ENCODE data around the gene REEP1. TPM values are rescaled to one million over a fixed set of nuclear protein-coding genes. Genes with fewer than 3 reads are reported as not detected.
"Not testable (repeated sequence)": the region's sequence is repeated elsewhere in the genome, so short reads cannot be mapped to it uniquely, and the experiment has no call there.

Gene REEP1
- total RNA-seq, 4 donors from 2014 or later, result 46.1 to 95.1 (median 74.9) TPM

DNA sequence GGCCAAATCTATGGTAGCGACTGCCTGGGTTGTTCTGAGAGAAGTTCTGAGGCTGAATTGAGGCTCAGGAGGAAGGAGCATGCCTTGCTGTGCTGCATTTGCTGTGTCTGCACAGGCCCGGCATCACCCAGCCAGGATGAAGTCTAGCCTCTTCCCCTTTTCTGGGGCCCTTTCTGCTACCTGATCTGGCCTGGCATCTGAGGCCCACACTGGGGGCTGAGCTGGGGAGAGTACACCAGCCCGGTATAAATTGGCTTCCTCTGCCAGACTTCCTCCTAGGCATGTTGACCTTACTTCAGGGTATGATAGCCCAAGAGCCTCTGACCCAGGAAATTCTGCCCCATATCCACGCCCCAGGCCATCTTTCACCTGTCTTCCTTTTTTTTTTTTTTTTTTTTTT is 108.2 kb downstream of the REEP1 start:
- TF ChIP-seq POLR2A (IDR thresholded peaks at IDR 0.05; ENCODE audit: low read depth), result no peak
- no peak for TF ChIP-seq POLR2AphosphoS5 (IDR thresholded peaks at IDR 0.05)
- TF ChIP-seq CTCF (IDR thresholded peaks at IDR 0.05), result no peak
- no peak for TF ChIP-seq EP300 (IDR thresholded peaks at IDR 0.05)
- WGBS, result 80% methylated on average over 4 of the region's 4 CpGs

GRCh38 chr2:86228574-86228973 is 108.9 kb downstream of the REEP1 start:
- 94% methylated on average over 8 of the region's 8 CpGs for WGBS
- Histone ChIP-seq H3K36me3 (peaks cover 0 to 19% (median 3%) of the 10 kb centered on the region in 4 donors), H3K4me1 (peaks cover 24 to 60% (median 44%) of the 10 kb centered on the region in 4 donors), H3K27ac (replicated peaks in 1 of 4) (peak overlapping the region in 1 of 4 donors; percentile 98)
- H3K27me3 ChIP-seq; DNase-seq (ENCODE audit: extremely low spot score); H3K4me3 ChIP-seq; intact Hi-C loops (cut with DNase I); H3K9me3 ChIP-seq: not testable (repeated sequence)

More for the DNA sequence above, 108.2 kb downstream of the REEP1 start:
- no peak for DNase-seq (ENCODE audit: extremely low spot score)
- intact Hi-C loops (cut with DNase I), result no loop called here
- H3K36me3 ChIP-seq, result peaks cover 0 to 19% (median 3%) of the 10 kb centered on the region in 4 donors
- no peak overlapping the region for H3K4me3 ChIP-seq
- peak overlapping the region in 3 of 4 donors; percentile 15 to 98 (median 36) for H3K27ac ChIP-seq (replicated peaks in 1 of 4)
- H3K27me3 ChIP-seq, result no peaks in the 10 kb centered on the region
- H3K9me3 ChIP-seq, result no peaks in the 10 kb centered on the region
- peaks cover 21 to 60% (median 44%) of the 10 kb centered on the region in 4 donors for H3K4me1 ChIP-seq

- Histone ChIP-seq H3K36me3 (peaks cover 0 to 18% (median 3%) of the 10 kb centered on the region in 4 donors), H3K27me3 (no peaks in the 10 kb centered on the region), H3K4me3 (no peak overlapping the region), H3K9me3 (no peaks in the 10 kb centered on the region), H3K27ac (replicated peaks in 1 of 4) (peak overlapping the region; percentile 91 to 98 (median 93)), H3K4me1 (peaks cover 33 to 60% (median 44%) of the 10 kb centered on the region in 4 donors)
- 100% methylated on average over 2 of the region's 2 CpGs for WGBS
- DNase-seq (ENCODE audit: extremely low spot score), result no peak
- TF ChIP-seq EP300 (IDR thresholded peaks at IDR 0.05) (no peak), POLR2A (IDR thresholded peaks at IDR 0.05; ENCODE audit: low read depth) (no peak), CTCF (IDR thresholded peaks at IDR 0.05) (no peak), POLR2AphosphoS5 (IDR thresholded peaks at IDR 0.05) (no peak)
- intact Hi-C loops (cut with DNase I), result no loop called here
These were observed 109.7 kb downstream of the REEP1 start for GRCh38 chr2:86227685-86228084.

GRCh38 chr2:86226636-86227520 is 110.5 kb downstream of the REEP1 start:
- TF ChIP-seq EP300 (IDR thresholded peaks at IDR 0.05) (no peak), POLR2A (IDR thresholded peaks at IDR 0.05; ENCODE audit: low read depth) (no peak), CTCF (IDR thresholded peaks at IDR 0.05) (no peak), POLR2AphosphoS5 (IDR thresholded peaks at IDR 0.05) (no peak)
- no peaks in the 10 kb centered on the region for H3K27me3 ChIP-seq
- no peak for DNase-seq (ENCODE audit: extremely low spot score)
- peaks cover 0 to 10% (median 2%) of the 10 kb centered on the region in 4 donors for H3K36me3 ChIP-seq
- H3K4me3 ChIP-seq, result no peak overlapping the region
- peak overlapping the region; percentile 91 to 98 (median 93) for H3K27ac ChIP-seq (replicated peaks in 1 of 4)
- no peaks in the 10 kb centered on the region for H3K9me3 ChIP-seq
- H3K4me1 ChIP-seq, result peaks cover 41 to 60% (median 48%) of the 10 kb centered on the region in 4 donors
- 93% methylated on average over 9 of the region's 9 CpGs for WGBS
- intact Hi-C loops (cut with DNase I), result no loop called here

DNA sequence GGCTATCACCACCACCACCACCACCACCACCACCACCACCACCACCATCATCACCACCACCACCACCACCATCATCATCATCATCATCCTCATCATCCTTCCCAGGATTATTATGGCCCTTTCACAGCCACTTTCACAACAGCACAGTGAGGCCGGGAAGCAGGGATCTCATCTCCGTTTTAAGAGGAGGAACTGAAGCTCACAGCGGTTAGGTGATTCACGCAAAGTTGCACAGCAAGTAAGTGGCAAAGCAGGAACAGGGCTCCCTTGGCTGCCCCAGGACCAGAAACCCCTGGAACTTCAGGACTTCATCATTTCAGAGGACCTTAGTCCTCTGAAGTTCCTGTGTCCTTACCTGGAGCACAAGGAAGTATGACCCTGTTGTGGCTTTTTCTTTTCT is 111.4 kb downstream of the REEP1 start:
- no peaks in the 10 kb centered on the region for H3K27me3 ChIP-seq
- TF ChIP-seq CTCF (IDR thresholded peaks at IDR 0.05) (no peak), POLR2A (IDR thresholded peaks at IDR 0.05; ENCODE audit: low read depth) (no peak), EP300 (IDR thresholded peaks at IDR 0.05) (no peak), POLR2AphosphoS5 (IDR thresholded peaks at IDR 0.05) (no peak)
- intact Hi-C loops (cut with DNase I), result no loop called here
- no peaks in the 10 kb centered on the region for H3K9me3 ChIP-seq
- no peak for DNase-seq (ENCODE audit: extremely low spot score)
- H3K4me3 ChIP-seq, result no peak overlapping the region
- H3K4me1 ChIP-seq, result peaks cover 48 to 61% (median 54%) of the 10 kb centered on the region in 4 donors
- peaks cover 0 to 5% (median 0%) of the 10 kb centered on the region in 4 donors for H3K36me3 ChIP-seq
- 90% methylated on average over 4 of the region's 4 CpGs for WGBS
- H3K27ac ChIP-seq (replicated peaks in 1 of 4), result peak overlapping the region; percentile 91 to 98 (median 93)

Measured in esophagus muscularis mucosa (tissue), 4 donors.